ENCODE results near the gene BCKDHB.

The BCKDHB gene

GRCh38 chr6:80336911-80337310 is 230.4 kb downstream of the BCKDHB start:
- no peak for FAIRE-seq

- no peak for FAIRE-seq
Measured at GRCh38 chr6:80338201-80338836, 231.8 kb downstream of the BCKDHB start.

GRCh38 chr6:80339421-80339820 is 232.9 kb downstream of the BCKDHB start:
- FAIRE-seq = no peak

GRCh38 chr6:80340280-80340679 is 233.8 kb downstream of the BCKDHB start:
- no peak for FAIRE-seq

GRCh38 chr6:80340686-80341085 is 234.2 kb downstream of the BCKDHB start:
- FAIRE-seq = no peak

GRCh38 chr6:80341330-80341729 is 234.9 kb downstream of the BCKDHB start:
- no peak for FAIRE-seq

GRCh38 chr6:80343511-80343910 is 237.0 kb downstream of the BCKDHB start:
- FAIRE-seq = no peak

- no peak for FAIRE-seq
Measured at GRCh38 chr6:80347101-80347500, 240.6 kb downstream of the BCKDHB start.

GRCh38 chr6:80348263-80348662 is 241.8 kb downstream of the BCKDHB start:
- no peak for FAIRE-seq

- no peak for FAIRE-seq
Measured at GRCh38 chr6:80356000-80356399, 249.5 kb downstream of the BCKDHB start.

GRCh38 chr6:80356545-80356944 is 250.1 kb downstream of the BCKDHB start:
- no peak for FAIRE-seq

- no peak for FAIRE-seq
Measured at GRCh38 chr6:80357081-80357480, 250.6 kb downstream of the BCKDHB start.

- no peak for FAIRE-seq
Measured at GRCh38 chr6:80357674-80358073, 251.2 kb downstream of the BCKDHB start.

GRCh38 chr6:80363501-80364122 is 257.1 kb downstream of the BCKDHB start:
- no peak for FAIRE-seq

- FAIRE-seq = no peak
Measured at GRCh38 chr6:80364149-80364548, 257.7 kb downstream of the BCKDHB start.

GRCh38 chr6:80366051-80366450 is 259.6 kb downstream of the BCKDHB start:
- FAIRE-seq = no peak

- FAIRE-seq = no peak
Measured at GRCh38 chr6:80366714-80367113, 260.2 kb downstream of the BCKDHB start.

GRCh38 chr6:80376411-80376810 is 269.9 kb downstream of the BCKDHB start:
- FAIRE-seq = no peak

- FAIRE-seq = no peak
Measured at GRCh38 chr6:80380566-80380965, 274.1 kb downstream of the BCKDHB start.

GRCh38 chr6:80382811-80383210 is 276.3 kb downstream of the BCKDHB start:
- no peak for FAIRE-seq

- no peak for FAIRE-seq
Measured at GRCh38 chr6:80388507-80388906, 282.0 kb downstream of the BCKDHB start.

All from A204.1 (cell line).